ENCODE results near the gene B3GNT4. TPM values are rescaled to one million over a fixed set of nuclear protein-coding genes. Genes with fewer than 3 reads are reported as not detected.
"Not testable (repeated sequence)": the region's sequence is repeated elsewhere in the genome, so short reads cannot be mapped to it uniquely, and the experiment has no call there.

The B3GNT4 gene
- total RNA-seq, 2 experiments from 2014 or later, result 2.3 to 3.6 TPM

DNA sequence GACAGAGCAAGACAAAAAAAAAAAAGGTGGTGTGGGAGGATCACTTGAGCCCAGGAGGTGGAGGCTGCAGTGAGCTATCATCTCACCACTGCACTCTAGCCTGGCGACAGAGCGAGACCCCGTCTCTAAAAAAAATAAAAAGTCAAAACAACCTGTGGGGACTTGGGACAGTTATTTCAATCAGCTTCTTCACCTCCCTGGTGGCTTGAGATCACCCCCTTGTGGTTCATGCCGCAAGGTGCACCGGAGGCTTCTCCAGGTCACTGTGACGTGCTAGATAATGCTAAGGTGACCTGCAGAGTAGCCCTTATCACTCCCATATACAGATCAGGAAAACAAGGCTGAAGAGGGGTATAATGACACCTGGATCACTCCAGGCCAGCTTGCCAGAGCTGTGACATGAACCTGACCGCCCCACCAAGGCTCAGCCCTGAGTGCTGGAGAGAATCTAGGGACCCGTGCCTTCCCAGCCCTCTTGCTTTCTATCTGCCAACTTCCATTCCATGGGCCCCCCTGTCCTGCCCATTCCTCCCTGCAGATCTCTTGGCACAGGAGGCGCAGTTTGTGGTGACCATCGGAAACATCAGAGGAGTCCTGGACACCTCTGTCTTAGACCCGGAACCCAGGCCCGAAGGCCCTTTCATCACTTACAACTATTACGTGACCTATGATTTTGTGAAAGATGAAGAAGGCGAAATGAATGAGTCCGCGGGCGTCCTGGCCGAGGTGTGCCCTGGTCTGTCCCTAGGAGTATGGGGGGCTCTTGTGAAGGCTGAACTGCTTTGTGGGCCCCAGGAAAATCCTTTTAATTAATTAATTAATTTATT is 12.5 kb upstream of the B3GNT4 start:
- peak; percentile 85 for DNase-seq
- CTCF ChIA-PET, result interaction anchor here (0.6 to 4.7 kb wide), 17 partner anchors 10 to 1955 kb away, joined by 3 to 71 read pairs (median 5); partner anchors contain the start of gene IL31
- no peak overlapping the region for H3K27ac Mint-ChIP-seq
- H3K27me3 Mint-ChIP-seq, result no peaks in the 10 kb centered on the region
- intact Hi-C loops (cut with micrococcal nuclease), result loop anchor here (1.0 to 2.0 kb wide), 3 partner anchors 30 to 137 kb away; no protein-coding TSS in a partner anchor
- no peaks in the 10 kb centered on the region for H3K4me1 Mint-ChIP-seq (ENCODE audit: low read depth)
- POLR2A ChIA-PET, result no interaction called here
- no peaks in the 10 kb centered on the region for H3K36me3 Mint-ChIP-seq
- H3K4me3 Mint-ChIP-seq, result no peak overlapping the region
- peaks cover 7% of the 10 kb centered on the region for H3K9me3 Mint-ChIP-seq

DNA sequence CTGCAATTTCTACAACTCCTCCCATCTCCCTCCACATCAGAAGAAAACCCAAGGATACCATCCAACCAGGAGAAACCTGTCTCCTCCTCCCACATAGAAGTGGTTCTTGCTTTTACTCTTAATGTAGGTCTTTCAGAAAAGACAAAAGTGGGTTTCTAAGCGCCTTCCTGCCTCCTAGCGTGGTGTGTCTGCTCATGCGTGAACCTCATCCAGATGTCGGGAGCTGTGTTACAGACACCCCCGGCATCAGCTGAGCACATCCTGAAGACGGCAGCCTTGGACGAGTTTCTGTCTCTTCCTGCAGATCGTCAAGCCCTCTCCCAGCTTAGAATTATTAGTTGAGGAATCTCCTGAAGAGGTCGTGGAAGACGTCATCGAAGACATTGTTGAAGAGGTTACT is 11.1 kb upstream of the B3GNT4 start:
- POLR2A ChIA-PET, result no interaction called here
- CTCF ChIA-PET, result interaction anchor here (0.6 to 4.7 kb wide), 4 partner anchors 11 to 138 kb away, joined by 3 to 71 read pairs (median 10); no protein-coding TSS in a partner anchor
- H3K4me3 Mint-ChIP-seq, result no peak overlapping the region

DNA sequence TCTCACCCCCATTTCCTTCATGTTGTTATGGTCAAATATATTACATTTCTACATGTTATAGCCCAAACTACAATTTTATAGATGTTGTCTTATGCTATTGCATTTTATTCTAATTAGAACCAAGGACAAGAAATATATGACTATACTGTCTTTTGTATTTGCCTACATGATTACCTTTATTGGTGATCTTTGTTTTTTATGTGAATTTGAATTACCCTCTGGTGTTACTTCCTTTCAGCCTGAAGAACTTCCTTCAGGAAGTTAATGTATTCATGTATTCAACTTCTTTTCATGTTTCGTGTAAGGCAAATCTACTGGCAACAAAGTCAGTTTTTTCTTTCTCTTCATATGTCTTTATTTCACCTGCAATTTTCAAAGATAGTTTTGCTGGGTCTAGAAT is 8.7 kb upstream of the B3GNT4 start:
- no peak for DNase-seq
- H3K27ac Mint-ChIP-seq, result no peak overlapping the region
- intact Hi-C loops (cut with micrococcal nuclease), result no loop called here
- peaks cover 7% of the 10 kb centered on the region for H3K9me3 Mint-ChIP-seq
- peaks cover 14% of the 10 kb centered on the region for H3K27me3 Mint-ChIP-seq
- H3K4me3 Mint-ChIP-seq, result no peak overlapping the region
- peaks cover 17% of the 10 kb centered on the region for H3K4me1 Mint-ChIP-seq (ENCODE audit: low read depth)
- ChIA-PET CTCF (no interaction called here), POLR2A (interaction anchor here (0.6 kb wide), 1 partner anchor 223 kb away, joined by 4 read pairs; no protein-coding TSS in a partner anchor)
- no peaks in the 10 kb centered on the region for H3K36me3 Mint-ChIP-seq

More for the DNA sequence above, 11.1 kb upstream of the B3GNT4 start:
- Mint-ChIP-seq H3K4me1 (ENCODE audit: low read depth) (peaks cover 8% of the 10 kb centered on the region), H3K36me3 (no peaks in the 10 kb centered on the region), H3K9me3 (peaks cover 7% of the 10 kb centered on the region), H3K27me3 (peaks cover 4% of the 10 kb centered on the region), H3K27ac (no peak overlapping the region)
- DNase-seq, result no peak
- intact Hi-C loops (cut with micrococcal nuclease), result no loop called here

DNA sequence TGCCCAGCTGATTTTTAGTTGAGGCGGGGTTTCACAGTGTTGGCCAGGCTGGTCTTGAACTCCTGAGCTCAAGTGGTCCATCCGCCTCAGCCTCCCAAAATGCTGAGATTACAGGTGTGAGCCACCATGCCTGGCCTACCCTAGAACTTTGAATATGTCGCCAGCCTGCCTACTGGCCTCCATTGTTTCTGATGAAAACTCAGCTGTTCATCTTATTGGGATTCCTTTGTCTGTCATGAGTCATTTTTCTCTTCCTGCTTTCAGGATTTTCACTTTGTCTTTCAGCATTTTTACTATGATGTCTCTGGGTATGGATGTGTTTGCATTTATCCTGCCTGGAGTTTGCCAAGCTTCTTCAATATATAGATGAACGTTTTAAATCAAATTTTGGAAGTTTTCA is 8.1 kb upstream of the B3GNT4 start:
- peaks cover 14% of the 10 kb centered on the region for H3K27me3 Mint-ChIP-seq
- no peak for DNase-seq
- peaks cover 17% of the 10 kb centered on the region for H3K4me1 Mint-ChIP-seq (ENCODE audit: low read depth)
- no peak overlapping the region for H3K4me3 Mint-ChIP-seq
- H3K36me3 Mint-ChIP-seq, result no peaks in the 10 kb centered on the region
- POLR2A ChIA-PET, result interaction anchor here (0.6 to 1.1 kb wide), 3 partner anchors 10 to 222 kb away, joined by 3 to 4 read pairs (median 3); partner anchors contain the start of gene DIABLO
- no peak overlapping the region for H3K27ac Mint-ChIP-seq
- intact Hi-C loops (cut with micrococcal nuclease), result no loop called here
- CTCF ChIA-PET, result interaction anchor here (0.6 to 1.2 kb wide), 3 partner anchors 37 to 72 kb away, joined by 3 to 5 read pairs (median 3); no protein-coding TSS in a partner anchor
- peaks cover 7% of the 10 kb centered on the region for H3K9me3 Mint-ChIP-seq

DNA sequence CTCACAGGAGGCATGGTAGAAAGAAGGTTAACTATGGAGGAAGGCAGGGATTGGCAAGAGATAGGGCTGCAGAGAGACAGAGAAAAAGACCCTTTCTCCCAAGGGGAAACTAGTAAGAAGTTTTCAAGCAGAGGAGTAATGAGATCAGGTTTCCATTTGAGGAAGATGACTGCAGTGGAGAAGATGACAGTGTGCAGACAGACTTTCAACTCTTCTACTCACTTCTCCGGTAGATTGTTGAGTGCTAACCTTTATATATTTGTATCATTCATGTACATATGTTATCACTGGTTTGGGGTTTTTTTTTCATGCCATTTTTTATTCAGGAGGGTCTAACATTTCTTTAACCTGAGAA is 5.9 kb upstream of the B3GNT4 start:
- Mint-ChIP-seq H3K27me3 (peaks cover 16% of the 10 kb centered on the region), H3K36me3 (no peaks in the 10 kb centered on the region), H3K4me3 (peak overlapping the region; percentile 57), H3K4me1 (ENCODE audit: low read depth) (peaks cover 19% of the 10 kb centered on the region), H3K27ac (peak overlapping the region; percentile 93), H3K9me3 (peaks cover 7% of the 10 kb centered on the region)
- POLR2A ChIA-PET, result no interaction called here
- DNase-seq, result no peak
- intact Hi-C loops (cut with micrococcal nuclease), result loop anchor here (2.0 kb wide), 1 partner anchor 31 kb away; no protein-coding TSS in a partner anchor
- CTCF ChIA-PET, result no interaction called here

DNA sequence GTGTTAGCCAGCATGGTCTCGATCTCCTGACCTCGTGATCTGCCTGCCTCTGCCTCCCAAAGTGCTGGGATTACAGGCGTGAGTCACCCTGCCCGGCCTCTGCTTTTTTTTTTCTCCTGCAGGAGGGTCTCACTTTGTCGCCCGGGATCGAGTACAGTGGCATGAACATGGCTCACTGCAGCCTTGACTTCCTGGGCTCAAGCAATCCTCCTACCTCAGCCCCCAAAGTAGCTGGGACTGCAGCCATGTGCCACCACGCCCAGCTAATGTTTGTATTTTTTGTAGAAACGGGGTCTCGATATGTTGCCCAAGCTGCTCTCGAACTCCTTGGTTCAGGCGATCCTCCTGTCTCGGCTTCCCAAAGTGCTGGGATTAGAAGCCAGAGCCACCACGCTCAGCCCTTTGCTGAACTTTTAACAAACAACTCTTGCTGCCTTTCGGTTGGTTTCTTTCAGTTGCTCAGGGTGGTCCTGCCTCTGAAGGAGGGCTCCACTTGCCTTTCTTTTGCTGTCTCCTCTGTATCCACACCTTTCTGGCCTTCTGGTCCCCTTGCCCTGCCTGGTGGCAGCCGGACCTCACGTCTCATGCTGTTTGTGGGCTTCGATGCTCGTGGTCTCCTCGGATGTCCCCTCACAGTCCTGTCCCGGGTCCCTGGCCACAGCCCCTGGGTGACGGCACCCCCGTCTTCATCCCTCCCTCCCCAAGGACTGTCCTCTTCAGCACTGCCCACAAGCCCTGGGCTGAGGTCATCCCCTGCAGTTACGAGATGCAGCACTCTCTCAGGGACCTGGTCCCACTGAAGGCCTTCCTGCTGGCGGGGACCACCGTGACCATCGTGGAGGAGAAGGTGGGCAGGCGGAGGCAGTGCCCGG is 3.8 kb upstream of the B3GNT4 start:
- H3K27me3 Mint-ChIP-seq, result peaks cover 22% of the 10 kb centered on the region
- H3K27ac Mint-ChIP-seq, result no peak overlapping the region
- POLR2A ChIA-PET, result no interaction called here
- intact Hi-C loops (cut with micrococcal nuclease), result loop anchor here (10.0 kb wide), 1 partner anchor 65 kb away; the partner anchor contains the start of gene VPS33A
- H3K9me3 Mint-ChIP-seq, result peaks cover 7% of the 10 kb centered on the region
- no peaks in the 10 kb centered on the region for H3K36me3 Mint-ChIP-seq
- peaks cover 23% of the 10 kb centered on the region for H3K4me1 Mint-ChIP-seq (ENCODE audit: low read depth)
- H3K4me3 Mint-ChIP-seq, result no peak overlapping the region
- no peak for DNase-seq
- CTCF ChIA-PET, result no interaction called here

DNA sequence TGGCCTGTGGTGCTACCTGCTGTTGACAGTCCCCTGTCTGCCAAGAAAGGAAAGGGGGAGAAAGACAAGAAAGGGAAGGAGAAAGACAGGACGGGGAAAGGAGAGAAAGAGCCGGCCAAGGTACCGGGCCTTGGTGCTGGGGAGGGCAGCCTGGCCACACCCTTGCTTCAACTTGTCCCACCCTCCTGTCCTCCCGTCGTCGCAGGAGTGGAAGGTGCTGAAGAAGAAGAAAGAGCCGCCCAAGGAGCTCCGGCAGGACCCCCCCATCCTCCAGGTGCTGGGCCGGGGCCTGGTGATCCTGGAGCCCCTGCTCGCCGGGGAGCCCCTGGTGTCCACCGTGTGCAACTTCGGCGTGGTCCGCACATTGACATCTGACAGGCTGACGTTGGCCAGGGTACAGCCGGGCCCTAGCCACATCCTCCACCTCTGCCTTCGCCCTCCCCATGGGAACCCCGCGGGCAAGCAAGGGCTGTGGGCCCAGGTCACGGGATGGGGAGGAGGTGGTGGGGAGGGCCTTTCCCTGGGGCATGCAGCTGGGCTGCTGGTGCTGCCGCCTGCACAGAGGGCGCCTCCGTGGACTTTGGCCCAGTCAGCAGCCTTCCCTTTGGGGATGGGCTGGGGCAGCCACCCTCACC is 2.9 kb upstream of the B3GNT4 start:
- Mint-ChIP-seq H3K36me3 (no peaks in the 10 kb centered on the region), H3K4me1 (ENCODE audit: low read depth) (peaks cover 25% of the 10 kb centered on the region), H3K9me3 (peaks cover 1% of the 10 kb centered on the region), H3K27me3 (peaks cover 26% of the 10 kb centered on the region), H3K27ac (no peak overlapping the region), H3K4me3 (no peak overlapping the region)
- CTCF ChIA-PET, result no interaction called here
- no peak for DNase-seq
- intact Hi-C loops (cut with micrococcal nuclease), result loop anchor here (10.0 kb wide), 1 partner anchor 64 kb away; the partner anchor contains the start of gene VPS33A
- POLR2A ChIA-PET, result no interaction called here

DNA sequence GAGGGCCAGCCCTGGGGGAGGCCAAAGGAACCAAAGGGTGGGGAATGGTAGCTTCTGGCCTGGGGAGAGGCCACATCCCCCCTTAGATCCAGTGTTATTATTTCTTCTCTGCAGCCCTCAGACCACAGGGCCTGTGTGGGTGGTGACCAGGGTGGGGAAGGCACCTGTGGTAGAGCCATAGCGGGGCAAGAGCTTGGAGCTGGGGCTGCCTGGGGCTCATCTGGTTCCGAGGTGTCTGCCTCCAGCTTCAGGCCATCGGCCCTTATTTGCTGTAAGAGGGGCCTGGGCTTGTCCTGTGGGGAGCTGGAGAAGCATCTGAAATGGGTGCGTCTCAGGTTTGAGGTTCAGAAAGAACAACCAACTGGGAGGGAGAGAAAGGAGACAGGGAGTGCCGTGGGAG is 2.1 kb upstream of the B3GNT4 start:
- no peak overlapping the region for H3K4me3 Mint-ChIP-seq
- H3K4me1 Mint-ChIP-seq (ENCODE audit: low read depth), result peaks cover 25% of the 10 kb centered on the region
- no peak for DNase-seq
- intact Hi-C loops (cut with micrococcal nuclease), result loop anchor here (10.0 kb wide), 1 partner anchor 63 kb away; the partner anchor contains the start of gene VPS33A
- no peaks in the 10 kb centered on the region for H3K9me3 Mint-ChIP-seq
- no peak overlapping the region for H3K27ac Mint-ChIP-seq
- ChIA-PET CTCF (interaction anchor here (0.8 to 0.9 kb wide), 2 partner anchors 10 to 147 kb away, joined by 3 read pairs; no protein-coding TSS in a partner anchor), POLR2A (no interaction called here)
- no peaks in the 10 kb centered on the region for H3K36me3 Mint-ChIP-seq
- peaks cover 26% of the 10 kb centered on the region for H3K27me3 Mint-ChIP-seq

DNA sequence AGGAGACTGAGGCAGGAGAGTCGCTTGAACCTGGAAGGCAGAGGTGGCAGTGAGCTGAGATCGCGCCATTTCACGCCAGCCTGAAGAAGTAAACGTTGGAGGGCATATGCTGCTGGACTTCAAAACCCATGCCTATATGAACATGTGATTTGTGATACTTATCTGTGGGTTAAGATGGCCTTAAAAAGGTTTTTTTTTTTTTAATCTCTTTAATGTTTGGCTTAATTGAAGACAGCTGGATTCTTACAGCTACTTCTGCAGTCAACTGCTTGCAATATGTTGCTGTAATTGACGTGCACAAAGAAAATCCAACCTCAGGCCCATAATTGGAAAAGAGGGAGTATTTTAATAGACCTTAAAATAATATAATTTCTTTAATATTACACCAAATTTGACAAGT is 1.5 kb upstream of the B3GNT4 start:
- H3K27me3 Mint-ChIP-seq, result peaks cover 22% of the 10 kb centered on the region
- ChIA-PET CTCF (interaction anchor here (0.8 to 0.9 kb wide), 2 partner anchors 10 to 148 kb away, joined by 3 read pairs; no protein-coding TSS in a partner anchor), POLR2A (interaction anchor here (1.2 kb wide), 1 partner anchor 10 kb away, joined by 3 read pairs; no protein-coding TSS in a partner anchor)
- H3K36me3 Mint-ChIP-seq, result no peaks in the 10 kb centered on the region
- DNase-seq, result no peak
- no peak overlapping the region for H3K4me3 Mint-ChIP-seq
- no peak overlapping the region for H3K27ac Mint-ChIP-seq
- intact Hi-C loops (cut with micrococcal nuclease), result loop anchor here (10.0 kb wide), 1 partner anchor 63 kb away; the partner anchor contains the start of gene VPS33A
- H3K4me1 Mint-ChIP-seq (ENCODE audit: low read depth), result peaks cover 21% of the 10 kb centered on the region
- H3K9me3 Mint-ChIP-seq, result no peaks in the 10 kb centered on the region

DNA sequence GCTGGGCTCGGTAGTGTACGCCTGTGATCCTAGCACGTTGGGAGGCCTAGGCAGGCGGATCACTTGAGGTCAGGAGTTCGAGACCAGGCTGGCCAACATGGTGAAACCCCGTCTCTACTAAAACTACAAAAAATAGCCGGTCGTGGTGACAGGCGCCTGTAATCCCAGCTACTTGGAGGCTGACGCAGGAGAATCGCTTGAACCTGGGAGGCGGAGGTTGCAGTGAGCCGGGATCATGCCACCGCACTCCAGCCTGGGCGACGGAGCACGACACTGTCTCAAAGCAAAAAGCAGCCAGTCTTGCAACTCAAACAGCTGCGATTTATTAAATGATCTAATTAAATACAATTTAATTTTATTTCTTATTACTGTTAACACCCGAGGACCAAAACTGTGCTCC is 698 bp upstream of the B3GNT4 start:
- H3K36me3 Mint-ChIP-seq, DNase-seq, H3K27ac Mint-ChIP-seq, H3K9me3 Mint-ChIP-seq: not testable (repeated sequence)
- Mint-ChIP-seq H3K4me1 (ENCODE audit: low read depth) (peaks cover 13% of the 10 kb centered on the region), H3K4me3 (peak overlapping the region; percentile 78), H3K27me3 (peaks cover 18% of the 10 kb centered on the region)
- CTCF ChIA-PET, result interaction anchor here (1.2 kb wide), 1 partner anchor 13 kb away, joined by 3 read pairs; no protein-coding TSS in a partner anchor
- intact Hi-C loops (cut with micrococcal nuclease), result loop anchor here (10.0 kb wide), 1 partner anchor 62 kb away; the partner anchor contains the start of gene VPS33A
- POLR2A ChIA-PET, result interaction anchor here (1.2 kb wide), 2 partner anchors 9 to 23 kb away, joined by 3 read pairs; partner anchors contain the start of gene DIABLO
